ENCODE results near the gene LRIG3.

DNA sequence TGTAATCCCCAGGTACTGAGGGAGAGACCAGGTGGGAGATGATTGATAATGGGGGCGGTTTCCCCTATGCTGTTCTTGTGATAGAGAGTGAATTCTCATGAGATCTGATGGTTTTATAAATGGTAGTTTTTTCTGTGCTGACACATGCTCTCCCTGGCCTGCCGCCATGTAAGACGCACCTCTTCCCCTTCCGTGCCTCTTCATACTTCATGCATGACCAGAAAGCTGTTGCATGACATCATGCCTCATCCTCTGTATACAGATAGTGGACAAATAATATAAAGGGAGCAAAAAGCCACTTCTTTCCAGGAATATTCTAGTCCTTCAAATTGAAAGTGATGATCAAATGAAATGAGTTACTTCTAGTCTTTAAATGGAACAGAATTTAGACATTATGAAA, 47.3 kb upstream of the LRIG3 start:
- TF ChIP-seq, protein P1, sequence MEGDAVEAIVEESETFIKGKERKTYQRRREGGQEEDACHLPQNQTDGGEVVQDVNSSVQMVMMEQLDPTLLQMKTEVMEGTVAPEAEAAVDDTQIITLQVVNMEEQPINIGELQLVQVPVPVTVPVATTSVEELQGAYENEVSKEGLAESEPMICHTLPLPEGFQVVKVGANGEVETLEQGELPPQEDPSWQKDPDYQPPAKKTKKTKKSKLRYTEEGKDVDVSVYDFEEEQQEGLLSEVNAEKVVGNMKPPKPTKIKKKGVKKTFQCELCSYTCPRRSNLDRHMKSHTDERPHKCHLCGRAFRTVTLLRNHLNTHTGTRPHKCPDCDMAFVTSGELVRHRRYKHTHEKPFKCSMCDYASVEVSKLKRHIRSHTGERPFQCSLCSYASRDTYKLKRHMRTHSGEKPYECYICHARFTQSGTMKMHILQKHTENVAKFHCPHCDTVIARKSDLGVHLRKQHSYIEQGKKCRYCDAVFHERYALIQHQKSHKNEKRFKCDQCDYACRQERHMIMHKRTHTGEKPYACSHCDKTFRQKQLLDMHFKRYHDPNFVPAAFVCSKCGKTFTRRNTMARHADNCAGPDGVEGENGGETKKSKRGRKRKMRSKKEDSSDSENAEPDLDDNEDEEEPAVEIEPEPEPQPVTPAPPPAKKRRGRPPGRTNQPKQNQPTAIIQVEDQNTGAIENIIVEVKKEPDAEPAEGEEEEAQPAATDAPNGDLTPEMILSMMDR (IDR thresholded peaks at IDR 0.05): no peak
- TF ChIP-seq POLR2A (IDR thresholded peaks at IDR 0.05): no peak
- no peak for TF ChIP-seq EP300 (IDR thresholded peaks at IDR 0.05)
